GM12891 (cell line): Measurements from ENCODE around the gene TRMT10A.

Experiments
- PAX5 ChIP-seq: IDR thresholded peaks from 2 replicates; pipeline ENCODE4 v1.6.1; 2011; ENCODE audit warnings: low read length, moderate library complexity, mild to moderate bottlenecking; ENCODE audit not compliant: insufficient read depth, severe bottlenecking
- POLR2A ChIP-seq: IDR thresholded peaks from 2 replicates; pipeline ENCODE4 v1.6.1; 2011; ENCODE audit warnings: low read depth, low read length, control low read depth
- POLR2AphosphoS5 ChIP-seq: IDR thresholded peaks from 2 replicates; pipeline ENCODE4 v1.6.1; 2011; ENCODE audit warnings: low read depth, low read length, control low read depth
- SPI1 ChIP-seq: IDR thresholded peaks from 2 replicates; pipeline ENCODE4 v1.6.1; 2011; ENCODE audit warnings: low read depth, low read length, control low read depth
- TAF1 ChIP-seq: IDR thresholded peaks from 2 replicates; pipeline ENCODE4 v1.6.1; 2011; ENCODE audit warnings: low read depth, low read length, control low read depth

GRCh38 chr4:99529956-99530355, 33.9 kb downstream of the TRMT10A start:
- no peak for TF ChIP-seq POLR2A
- TF ChIP-seq POLR2AphosphoS5 = no peak
- no peak for TF ChIP-seq TAF1
- no peak for TF ChIP-seq SPI1
- TF ChIP-seq PAX5 = no peak
